ENCODE measurements around the gene HTATIP2.
"Not testable (repeated sequence)": the region's sequence is repeated elsewhere in the genome, so short reads cannot be mapped to it uniquely, and the experiment has no call there.

The HTATIP2 gene

GRCh38 chr11:20363500-20364340 is at the start of gene HTATIP2:
TSS of gene HTATIP2 (plus strand) at chr11:20363714. CDS start at chr11:20364238, 524 bp downstream.
- DNase-seq, result peak in 49 of 58 donors; percentile 14 to 79 (median 58)

- no peak for DNase-seq
Measured at GRCh38 chr11:20315800-20316199, 47.7 kb upstream of the HTATIP2 start.

GRCh38 chr11:20321177-20321576 is 42.3 kb upstream of the HTATIP2 start:
- DNase-seq, result no peak

- DNase-seq, result no peak
Measured at GRCh38 chr11:20327377-20327935, 36.1 kb upstream of the HTATIP2 start.

GRCh38 chr11:20336056-20336455 is 27.5 kb upstream of the HTATIP2 start:
- no peak for DNase-seq

GRCh38 chr11:20337526-20338154 is 25.9 kb upstream of the HTATIP2 start:
- DNase-seq, result peak in 14 of 58 donors; percentile 0 to 40 (median 6)

- peak in 5 of 58 donors; percentile 1 to 43 (median 23) for DNase-seq
Measured at GRCh38 chr11:20342347-20343141, 21.0 kb upstream of the HTATIP2 start.

GRCh38 chr11:20351136-20351535 is 12.4 kb upstream of the HTATIP2 start:
- no peak for DNase-seq

GRCh38 chr11:20351751-20352262 is 11.7 kb upstream of the HTATIP2 start:
- DNase-seq, result no peak

- DNase-seq, result peak in 16 of 58 donors; percentile 5 to 53 (median 24)
Measured at GRCh38 chr11:20353829-20354434, 9.6 kb upstream of the HTATIP2 start.

GRCh38 chr11:20355221-20356219 is 8.0 kb upstream of the HTATIP2 start:
- peak in 13 of 58 donors; percentile 7 to 55 (median 22) for DNase-seq

- DNase-seq, result no peak
Measured at GRCh38 chr11:20357150-20357549, 6.4 kb upstream of the HTATIP2 start.

GRCh38 chr11:20360650-20361049 is 2.9 kb upstream of the HTATIP2 start:
- DNase-seq, result no peak

- DNase-seq, result no peak
Measured at GRCh38 chr11:20362481-20362880, 1.0 kb upstream of the HTATIP2 start.

GRCh38 chr11:20363149-20363499 is 390 bp upstream of the HTATIP2 start:
- no peak for DNase-seq

GRCh38 chr11:20364341-20364792 is 853 bp downstream of the HTATIP2 start:
- DNase-seq, result peak in 4 of 58 donors; percentile 34 to 65 (median 55)

GRCh38 chr11:20365465-20365864 is 2.0 kb downstream of the HTATIP2 start:
- DNase-seq, result not testable (repeated sequence)

- peak in 35 of 58 donors; percentile 8 to 67 (median 31) for DNase-seq
Measured at GRCh38 chr11:20367313-20367948, 3.9 kb downstream of the HTATIP2 start.

GRCh38 chr11:20368438-20368837 is 4.9 kb downstream of the HTATIP2 start:
- DNase-seq, result peak in 3 of 58 donors; percentile 12 to 24 (median 23)
